PFSK-1 (cell line): ENCODE results near the gene PNLIPRP2.

ENCODE experiments used
- FOXP2 ChIP-seq: optimal IDR thresholded peaks from 2 replicates; pipeline ENCODE3; 2011; ENCODE audit warnings: borderline replicate concordance, control low read depth, inconsistent platforms; ENCODE audit not compliant: insufficient read depth; ENCODE audit errors: extremely low read length, extremely low read depth
- POLR2AphosphoS5 ChIP-seq: IDR thresholded peaks from 2 replicates; pipeline ENCODE4 v1.6.1; 2012; ENCODE audit warnings: low read depth, mild to moderate bottlenecking, control low read depth, low read length, moderate library complexity
- SIN3A ChIP-seq: IDR thresholded peaks from 2 replicates; pipeline ENCODE4 v1.6.1; 2012; ENCODE audit warnings: mild to moderate bottlenecking, low read length, moderate library complexity, borderline replicate concordance; ENCODE audit not compliant: insufficient read depth
- TAF1 ChIP-seq: IDR thresholded peaks from 2 replicates; pipeline ENCODE4 v1.6.1; 2012; ENCODE audit warnings: low read length, control low read depth, borderline replicate concordance; ENCODE audit not compliant: insufficient read depth
- TF ChIP-seq, protein P1 (sequence below), 2 experiments: IDR thresholded peaks; 2 replicates each; pipeline versions ENCODE4 v1.6.1 to v1.8.0; 2011 to 2012; ENCODE audit warnings: low read depth in 2 of 2, low read length in 2 of 2, control low read depth in 1 of 2, inconsistent platforms in 1 of 2, mild to moderate bottlenecking in 1 of 2, moderate library complexity in 1 of 2; ENCODE audit not compliant: insufficient read depth in 1 of 2

DNA sequence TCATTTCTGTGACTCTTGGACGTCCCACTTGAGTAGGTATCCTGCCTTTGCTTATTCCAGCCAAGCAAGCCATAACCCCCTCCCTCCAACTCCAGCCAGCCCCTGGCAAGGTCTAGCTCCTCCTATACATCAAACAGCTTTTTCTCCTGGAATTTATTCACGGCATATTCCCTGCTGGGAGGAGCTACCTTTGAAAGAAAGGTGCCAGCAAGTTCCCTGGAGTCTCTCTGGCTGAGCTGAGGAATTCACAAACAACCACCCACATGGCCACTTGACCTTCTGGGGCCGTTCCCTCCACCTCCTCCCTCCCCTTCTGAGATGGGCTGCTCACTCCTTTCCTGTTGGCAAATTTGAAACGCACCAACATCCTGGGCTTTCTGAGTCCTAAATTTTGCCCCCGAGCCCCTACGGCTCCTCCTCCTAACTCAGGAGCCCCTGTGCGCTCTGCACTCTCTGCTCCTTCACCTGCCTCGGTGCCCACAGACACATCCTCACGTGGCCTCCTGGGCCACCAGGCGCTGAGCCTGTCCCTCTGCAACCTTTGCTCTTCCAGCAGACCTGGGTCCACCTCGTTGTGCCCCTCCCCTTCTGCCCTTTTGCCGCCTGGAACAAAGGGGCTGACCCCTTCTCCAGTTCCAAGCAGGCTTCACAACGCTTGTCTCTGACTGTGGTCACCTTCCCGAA is 73.6 kb downstream of the PNLIPRP2 start:
- TF ChIP-seq POLR2AphosphoS5 (no peak), SIN3A (no peak), TAF1 (no peak), FOXP2 (no peak)
- TF ChIP-seq, protein P1, sequence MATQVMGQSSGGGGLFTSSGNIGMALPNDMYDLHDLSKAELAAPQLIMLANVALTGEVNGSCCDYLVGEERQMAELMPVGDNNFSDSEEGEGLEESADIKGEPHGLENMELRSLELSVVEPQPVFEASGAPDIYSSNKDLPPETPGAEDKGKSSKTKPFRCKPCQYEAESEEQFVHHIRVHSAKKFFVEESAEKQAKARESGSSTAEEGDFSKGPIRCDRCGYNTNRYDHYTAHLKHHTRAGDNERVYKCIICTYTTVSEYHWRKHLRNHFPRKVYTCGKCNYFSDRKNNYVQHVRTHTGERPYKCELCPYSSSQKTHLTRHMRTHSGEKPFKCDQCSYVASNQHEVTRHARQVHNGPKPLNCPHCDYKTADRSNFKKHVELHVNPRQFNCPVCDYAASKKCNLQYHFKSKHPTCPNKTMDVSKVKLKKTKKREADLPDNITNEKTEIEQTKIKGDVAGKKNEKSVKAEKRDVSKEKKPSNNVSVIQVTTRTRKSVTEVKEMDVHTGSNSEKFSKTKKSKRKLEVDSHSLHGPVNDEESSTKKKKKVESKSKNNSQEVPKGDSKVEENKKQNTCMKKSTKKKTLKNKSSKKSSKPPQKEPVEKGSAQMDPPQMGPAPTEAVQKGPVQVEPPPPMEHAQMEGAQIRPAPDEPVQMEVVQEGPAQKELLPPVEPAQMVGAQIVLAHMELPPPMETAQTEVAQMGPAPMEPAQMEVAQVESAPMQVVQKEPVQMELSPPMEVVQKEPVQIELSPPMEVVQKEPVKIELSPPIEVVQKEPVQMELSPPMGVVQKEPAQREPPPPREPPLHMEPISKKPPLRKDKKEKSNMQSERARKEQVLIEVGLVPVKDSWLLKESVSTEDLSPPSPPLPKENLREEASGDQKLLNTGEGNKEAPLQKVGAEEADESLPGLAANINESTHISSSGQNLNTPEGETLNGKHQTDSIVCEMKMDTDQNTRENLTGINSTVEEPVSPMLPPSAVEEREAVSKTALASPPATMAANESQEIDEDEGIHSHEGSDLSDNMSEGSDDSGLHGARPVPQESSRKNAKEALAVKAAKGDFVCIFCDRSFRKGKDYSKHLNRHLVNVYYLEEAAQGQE (IDR thresholded peaks at IDR 0.05; ENCODE audit: insufficient read depth in 1 of 2, low read depth in 2 of 2, low read length in 2 of 2), result no peak
